ENCODE data around the gene FOSL2.

DNA sequence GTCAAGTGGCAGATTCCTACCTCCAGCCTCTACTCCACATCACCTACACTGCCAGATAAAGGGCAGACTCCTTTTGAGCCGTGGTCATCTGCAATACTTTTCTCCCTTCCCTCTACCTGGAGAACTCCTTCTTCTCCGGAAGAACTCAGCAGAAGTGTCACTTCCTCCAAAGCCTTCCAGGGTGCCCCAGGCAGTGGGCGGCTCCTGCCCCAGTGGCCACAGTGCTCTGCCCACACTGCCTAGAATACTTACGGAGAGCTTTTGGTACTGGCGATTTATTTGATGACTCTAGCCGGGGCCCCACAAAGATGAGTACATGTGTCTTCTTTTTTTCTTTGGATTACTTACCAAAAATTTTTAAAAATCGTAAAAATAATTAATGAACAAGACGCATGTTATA, 39.7 kb downstream of the FOSL2 start:
- TF ChIP-seq, protein P1, sequence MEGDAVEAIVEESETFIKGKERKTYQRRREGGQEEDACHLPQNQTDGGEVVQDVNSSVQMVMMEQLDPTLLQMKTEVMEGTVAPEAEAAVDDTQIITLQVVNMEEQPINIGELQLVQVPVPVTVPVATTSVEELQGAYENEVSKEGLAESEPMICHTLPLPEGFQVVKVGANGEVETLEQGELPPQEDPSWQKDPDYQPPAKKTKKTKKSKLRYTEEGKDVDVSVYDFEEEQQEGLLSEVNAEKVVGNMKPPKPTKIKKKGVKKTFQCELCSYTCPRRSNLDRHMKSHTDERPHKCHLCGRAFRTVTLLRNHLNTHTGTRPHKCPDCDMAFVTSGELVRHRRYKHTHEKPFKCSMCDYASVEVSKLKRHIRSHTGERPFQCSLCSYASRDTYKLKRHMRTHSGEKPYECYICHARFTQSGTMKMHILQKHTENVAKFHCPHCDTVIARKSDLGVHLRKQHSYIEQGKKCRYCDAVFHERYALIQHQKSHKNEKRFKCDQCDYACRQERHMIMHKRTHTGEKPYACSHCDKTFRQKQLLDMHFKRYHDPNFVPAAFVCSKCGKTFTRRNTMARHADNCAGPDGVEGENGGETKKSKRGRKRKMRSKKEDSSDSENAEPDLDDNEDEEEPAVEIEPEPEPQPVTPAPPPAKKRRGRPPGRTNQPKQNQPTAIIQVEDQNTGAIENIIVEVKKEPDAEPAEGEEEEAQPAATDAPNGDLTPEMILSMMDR (IDR thresholded peaks at IDR 0.05) = no peak
- TF ChIP-seq ZFX (IDR thresholded peaks at IDR 0.05; ENCODE audit: borderline replicate concordance) = no peak

Data from 22Rv1 (cell line).